ENCODE data around the gene UBAC1. TPM values are rescaled to one million over a fixed set of nuclear protein-coding genes. Genes with fewer than 3 reads are reported as not detected.

Gene UBAC1
- total RNA-seq, 1 experiment from 2014 or later = 55.6 TPM

- TF ChIP-seq E2F1 (CRISPR knock-in tag; IDR thresholded peaks at IDR 0.05) = no peak
- no peak for TF ChIP-seq SMAD3 (CRISPR knock-in tag; IDR thresholded peaks at IDR 0.05; ENCODE audit: borderline replicate concordance)
- no peak for TF ChIP-seq NFE2L1 (CRISPR knock-in tag; IDR thresholded peaks at IDR 0.05)
Observed at GRCh38 chr9:135946392-135946994, 14.7 kb downstream of the UBAC1 start (continued).

GRCh38 chr9:135945969-135946368 is 15.2 kb downstream of the UBAC1 start:
- CTCF ChIA-PET = no interaction called here
- peaks cover 57% of the 10 kb centered on the region for H3K36me3 Mint-ChIP-seq
- DNase-seq (ENCODE audit: low spot score) = no peak
- TF ChIP-seq NFYB (CRISPR knock-in tag; conservative IDR thresholded peaks at IDR 0.05; ENCODE audit: low read depth) (no peak), FOXK1 (CRISPR knock-in tag; IDR thresholded peaks at IDR 0.05) (no peak), IRF2 (CRISPR knock-in tag; IDR thresholded peaks at IDR 0.05; ENCODE audit: borderline replicate concordance, low read depth) (no peak), CDX4 (CRISPR knock-in tag; IDR thresholded peaks at IDR 0.05; ENCODE audit: borderline replicate concordance) (no peak), ETV6 (CRISPR knock-in tag; IDR thresholded peaks at IDR 0.05) (no peak), E2F1 (CRISPR knock-in tag; IDR thresholded peaks at IDR 0.05) (no peak), EMX1 (CRISPR knock-in tag; IDR thresholded peaks at IDR 0.05) (no peak), NFE2L1 (CRISPR knock-in tag; IDR thresholded peaks at IDR 0.05) (no peak), GABPB1 (CRISPR knock-in tag; IDR thresholded peaks at IDR 0.05) (no peak), PRRX2 (CRISPR knock-in tag; IDR thresholded peaks at IDR 0.05) (no peak)
- TF ChIP-seq, protein P1, sequence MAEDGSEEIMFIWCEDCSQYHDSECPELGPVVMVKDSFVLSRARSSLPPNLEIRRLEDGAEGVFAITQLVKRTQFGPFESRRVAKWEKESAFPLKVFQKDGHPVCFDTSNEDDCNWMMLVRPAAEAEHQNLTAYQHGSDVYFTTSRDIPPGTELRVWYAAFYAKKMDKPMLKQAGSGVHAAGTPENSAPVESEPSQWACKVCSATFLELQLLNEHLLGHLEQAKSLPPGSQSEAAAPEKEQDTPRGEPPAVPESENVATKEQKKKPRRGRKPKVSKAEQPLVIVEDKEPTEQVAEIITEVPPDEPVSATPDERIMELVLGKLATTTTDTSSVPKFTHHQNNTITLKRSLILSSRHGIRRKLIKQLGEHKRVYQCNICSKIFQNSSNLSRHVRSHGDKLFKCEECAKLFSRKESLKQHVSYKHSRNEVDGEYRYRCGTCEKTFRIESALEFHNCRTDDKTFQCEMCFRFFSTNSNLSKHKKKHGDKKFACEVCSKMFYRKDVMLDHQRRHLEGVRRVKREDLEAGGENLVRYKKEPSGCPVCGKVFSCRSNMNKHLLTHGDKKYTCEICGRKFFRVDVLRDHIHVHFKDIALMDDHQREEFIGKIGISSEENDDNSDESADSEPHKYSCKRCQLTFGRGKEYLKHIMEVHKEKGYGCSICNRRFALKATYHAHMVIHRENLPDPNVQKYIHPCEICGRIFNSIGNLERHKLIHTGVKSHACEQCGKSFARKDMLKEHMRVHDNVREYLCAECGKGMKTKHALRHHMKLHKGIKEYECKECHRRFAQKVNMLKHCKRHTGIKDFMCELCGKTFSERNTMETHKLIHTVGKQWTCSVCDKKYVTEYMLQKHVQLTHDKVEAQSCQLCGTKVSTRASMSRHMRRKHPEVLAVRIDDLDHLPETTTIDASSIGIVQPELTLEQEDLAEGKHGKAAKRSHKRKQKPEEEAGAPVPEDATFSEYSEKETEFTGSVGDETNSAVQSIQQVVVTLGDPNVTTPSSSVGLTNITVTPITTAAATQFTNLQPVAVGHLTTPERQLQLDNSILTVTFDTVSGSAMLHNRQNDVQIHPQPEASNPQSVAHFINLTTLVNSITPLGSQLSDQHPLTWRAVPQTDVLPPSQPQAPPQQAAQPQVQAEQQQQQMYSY (CRISPR knock-in tag; IDR thresholded peaks at IDR 0.05) = no peak
- TF ChIP-seq, protein P2, sequence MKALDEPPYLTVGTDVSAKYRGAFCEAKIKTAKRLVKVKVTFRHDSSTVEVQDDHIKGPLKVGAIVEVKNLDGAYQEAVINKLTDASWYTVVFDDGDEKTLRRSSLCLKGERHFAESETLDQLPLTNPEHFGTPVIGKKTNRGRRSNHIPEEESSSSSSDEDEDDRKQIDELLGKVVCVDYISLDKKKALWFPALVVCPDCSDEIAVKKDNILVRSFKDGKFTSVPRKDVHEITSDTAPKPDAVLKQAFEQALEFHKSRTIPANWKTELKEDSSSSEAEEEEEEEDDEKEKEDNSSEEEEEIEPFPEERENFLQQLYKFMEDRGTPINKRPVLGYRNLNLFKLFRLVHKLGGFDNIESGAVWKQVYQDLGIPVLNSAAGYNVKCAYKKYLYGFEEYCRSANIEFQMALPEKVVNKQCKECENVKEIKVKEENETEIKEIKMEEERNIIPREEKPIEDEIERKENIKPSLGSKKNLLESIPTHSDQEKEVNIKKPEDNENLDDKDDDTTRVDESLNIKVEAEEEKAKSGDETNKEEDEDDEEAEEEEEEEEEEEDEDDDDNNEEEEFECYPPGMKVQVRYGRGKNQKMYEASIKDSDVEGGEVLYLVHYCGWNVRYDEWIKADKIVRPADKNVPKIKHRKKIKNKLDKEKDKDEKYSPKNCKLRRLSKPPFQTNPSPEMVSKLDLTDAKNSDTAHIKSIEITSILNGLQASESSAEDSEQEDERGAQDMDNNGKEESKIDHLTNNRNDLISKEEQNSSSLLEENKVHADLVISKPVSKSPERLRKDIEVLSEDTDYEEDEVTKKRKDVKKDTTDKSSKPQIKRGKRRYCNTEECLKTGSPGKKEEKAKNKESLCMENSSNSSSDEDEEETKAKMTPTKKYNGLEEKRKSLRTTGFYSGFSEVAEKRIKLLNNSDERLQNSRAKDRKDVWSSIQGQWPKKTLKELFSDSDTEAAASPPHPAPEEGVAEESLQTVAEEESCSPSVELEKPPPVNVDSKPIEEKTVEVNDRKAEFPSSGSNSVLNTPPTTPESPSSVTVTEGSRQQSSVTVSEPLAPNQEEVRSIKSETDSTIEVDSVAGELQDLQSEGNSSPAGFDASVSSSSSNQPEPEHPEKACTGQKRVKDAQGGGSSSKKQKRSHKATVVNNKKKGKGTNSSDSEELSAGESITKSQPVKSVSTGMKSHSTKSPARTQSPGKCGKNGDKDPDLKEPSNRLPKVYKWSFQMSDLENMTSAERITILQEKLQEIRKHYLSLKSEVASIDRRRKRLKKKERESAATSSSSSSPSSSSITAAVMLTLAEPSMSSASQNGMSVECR (CRISPR knock-in tag; IDR thresholded peaks at IDR 0.05; ENCODE audit: borderline replicate concordance) = no peak
- TF ChIP-seq, protein P3, sequence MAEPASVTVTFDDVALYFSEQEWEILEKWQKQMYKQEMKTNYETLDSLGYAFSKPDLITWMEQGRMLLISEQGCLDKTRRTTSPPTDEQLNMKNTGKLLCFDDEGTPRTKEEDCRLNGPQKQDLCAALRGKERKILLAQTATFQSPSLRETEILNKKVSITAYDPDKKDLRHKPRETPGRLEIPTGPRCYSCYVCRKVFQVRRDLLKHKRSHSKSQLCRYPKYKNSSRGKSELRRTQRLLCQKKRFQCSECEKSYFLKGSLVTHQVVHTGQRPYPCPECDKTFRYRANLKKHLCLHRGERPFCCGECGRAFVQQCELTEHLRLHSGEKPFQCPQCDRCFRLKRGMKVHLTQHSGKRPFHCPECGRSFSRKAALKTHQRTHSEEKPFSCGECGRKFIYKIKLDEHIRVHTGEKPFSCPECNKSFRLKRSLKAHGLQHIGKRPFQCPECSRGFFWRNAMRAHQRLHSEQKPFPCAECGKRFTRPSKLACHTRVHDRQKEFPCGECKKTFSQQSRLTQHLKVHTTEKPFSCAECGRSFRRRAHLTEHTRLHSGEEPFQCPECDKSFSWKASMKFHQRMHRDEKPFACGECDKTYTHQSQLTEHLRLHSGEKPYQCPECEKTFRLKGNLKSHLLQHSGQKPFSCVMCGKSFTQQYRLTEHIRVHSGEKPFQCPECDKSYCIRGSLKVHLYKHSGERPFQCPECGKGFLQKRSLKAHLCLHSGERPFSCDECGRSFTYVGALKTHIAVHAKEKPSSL (CRISPR knock-in tag; conservative IDR thresholded peaks at IDR 0.05) = no peak
- TF ChIP-seq, protein P4, sequence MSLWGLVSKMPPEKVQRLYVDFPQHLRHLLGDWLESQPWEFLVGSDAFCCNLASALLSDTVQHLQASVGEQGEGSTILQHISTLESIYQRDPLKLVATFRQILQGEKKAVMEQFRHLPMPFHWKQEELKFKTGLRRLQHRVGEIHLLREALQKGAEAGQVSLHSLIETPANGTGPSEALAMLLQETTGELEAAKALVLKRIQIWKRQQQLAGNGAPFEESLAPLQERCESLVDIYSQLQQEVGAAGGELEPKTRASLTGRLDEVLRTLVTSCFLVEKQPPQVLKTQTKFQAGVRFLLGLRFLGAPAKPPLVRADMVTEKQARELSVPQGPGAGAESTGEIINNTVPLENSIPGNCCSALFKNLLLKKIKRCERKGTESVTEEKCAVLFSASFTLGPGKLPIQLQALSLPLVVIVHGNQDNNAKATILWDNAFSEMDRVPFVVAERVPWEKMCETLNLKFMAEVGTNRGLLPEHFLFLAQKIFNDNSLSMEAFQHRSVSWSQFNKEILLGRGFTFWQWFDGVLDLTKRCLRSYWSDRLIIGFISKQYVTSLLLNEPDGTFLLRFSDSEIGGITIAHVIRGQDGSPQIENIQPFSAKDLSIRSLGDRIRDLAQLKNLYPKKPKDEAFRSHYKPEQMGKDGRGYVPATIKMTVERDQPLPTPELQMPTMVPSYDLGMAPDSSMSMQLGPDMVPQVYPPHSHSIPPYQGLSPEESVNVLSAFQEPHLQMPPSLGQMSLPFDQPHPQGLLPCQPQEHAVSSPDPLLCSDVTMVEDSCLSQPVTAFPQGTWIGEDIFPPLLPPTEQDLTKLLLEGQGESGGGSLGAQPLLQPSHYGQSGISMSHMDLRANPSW (CRISPR knock-in tag; conservative IDR thresholded peaks at IDR 0.05; ENCODE audit: low read depth) = no peak
- TF ChIP-seq, protein P5, sequence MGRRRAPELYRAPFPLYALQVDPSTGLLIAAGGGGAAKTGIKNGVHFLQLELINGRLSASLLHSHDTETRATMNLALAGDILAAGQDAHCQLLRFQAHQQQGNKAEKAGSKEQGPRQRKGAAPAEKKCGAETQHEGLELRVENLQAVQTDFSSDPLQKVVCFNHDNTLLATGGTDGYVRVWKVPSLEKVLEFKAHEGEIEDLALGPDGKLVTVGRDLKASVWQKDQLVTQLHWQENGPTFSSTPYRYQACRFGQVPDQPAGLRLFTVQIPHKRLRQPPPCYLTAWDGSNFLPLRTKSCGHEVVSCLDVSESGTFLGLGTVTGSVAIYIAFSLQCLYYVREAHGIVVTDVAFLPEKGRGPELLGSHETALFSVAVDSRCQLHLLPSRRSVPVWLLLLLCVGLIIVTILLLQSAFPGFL (CRISPR knock-in tag; IDR thresholded peaks at IDR 0.05; ENCODE audit: borderline replicate concordance) = no peak

More at GRCh38 chr9:135945969-135946368, 15.2 kb downstream of the UBAC1 start:
- ATAC-seq = no peak
- POLR2A ChIA-PET = no interaction called here
- Mint-ChIP-seq H3K4me1 (no peaks in the 10 kb centered on the region), H3K9me3 (no peaks in the 10 kb centered on the region), H3K4me3 (no peak overlapping the region), H3K27ac (no peak overlapping the region), H3K27me3 (ENCODE audit: low read depth) (no peaks in the 10 kb centered on the region)

All from WTC11 (cell line).